Measurements from ENCODE around the gene RPS23.
"Not testable (repeated sequence)": the region's sequence is repeated elsewhere in the genome, so short reads cannot be mapped to it uniquely, and the experiment has no call there.

Gene RPS23

GRCh38 chr5:82283893-82284292, 5.7 kb upstream of the RPS23 start:
- in situ Hi-C loops (cut with MboI; ENCODE audit: low sequenced_read_pairs, unreplicated experiment), result no loop called here
- no peak for DNase-seq (ENCODE audit: low spot score)
- TF ChIP-seq, protein P1, sequence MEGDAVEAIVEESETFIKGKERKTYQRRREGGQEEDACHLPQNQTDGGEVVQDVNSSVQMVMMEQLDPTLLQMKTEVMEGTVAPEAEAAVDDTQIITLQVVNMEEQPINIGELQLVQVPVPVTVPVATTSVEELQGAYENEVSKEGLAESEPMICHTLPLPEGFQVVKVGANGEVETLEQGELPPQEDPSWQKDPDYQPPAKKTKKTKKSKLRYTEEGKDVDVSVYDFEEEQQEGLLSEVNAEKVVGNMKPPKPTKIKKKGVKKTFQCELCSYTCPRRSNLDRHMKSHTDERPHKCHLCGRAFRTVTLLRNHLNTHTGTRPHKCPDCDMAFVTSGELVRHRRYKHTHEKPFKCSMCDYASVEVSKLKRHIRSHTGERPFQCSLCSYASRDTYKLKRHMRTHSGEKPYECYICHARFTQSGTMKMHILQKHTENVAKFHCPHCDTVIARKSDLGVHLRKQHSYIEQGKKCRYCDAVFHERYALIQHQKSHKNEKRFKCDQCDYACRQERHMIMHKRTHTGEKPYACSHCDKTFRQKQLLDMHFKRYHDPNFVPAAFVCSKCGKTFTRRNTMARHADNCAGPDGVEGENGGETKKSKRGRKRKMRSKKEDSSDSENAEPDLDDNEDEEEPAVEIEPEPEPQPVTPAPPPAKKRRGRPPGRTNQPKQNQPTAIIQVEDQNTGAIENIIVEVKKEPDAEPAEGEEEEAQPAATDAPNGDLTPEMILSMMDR (IDR thresholded peaks at IDR 0.05; ENCODE audit: borderline replicate concordance, control extremely low read depth, extremely low read depth, insufficient read depth, missing control alignments), result no peak

DNA sequence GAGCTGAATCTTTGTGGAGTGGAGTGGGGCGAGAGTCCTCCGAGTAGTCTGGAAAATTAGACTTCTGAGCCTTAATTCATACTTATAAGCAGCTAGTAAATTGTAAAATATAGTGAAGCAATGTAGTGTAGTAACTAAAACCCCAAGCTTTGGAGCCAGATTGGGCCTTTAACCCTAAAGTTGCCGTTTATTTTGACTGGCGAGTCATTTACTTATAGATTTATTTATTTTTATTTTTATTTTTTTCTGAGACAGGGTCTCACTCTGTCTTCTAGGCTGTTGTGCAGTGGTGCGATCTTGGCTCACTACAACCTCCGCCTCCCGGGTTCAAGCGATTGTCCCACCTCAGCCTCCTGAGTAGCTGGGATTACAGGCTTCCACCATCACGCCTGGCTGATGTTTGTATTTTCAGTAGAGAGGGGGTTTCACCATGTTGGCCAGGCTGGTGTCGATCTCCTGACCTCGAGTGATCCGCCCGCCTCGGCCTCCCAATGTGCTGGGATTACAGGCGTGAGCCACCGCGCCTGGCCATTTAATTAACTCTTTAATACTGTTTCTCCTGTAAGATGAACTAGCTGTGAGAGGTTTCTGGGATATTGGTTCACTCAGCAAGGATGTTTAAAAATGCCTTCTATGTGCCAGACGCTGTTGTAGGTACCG, 687 bp upstream of the RPS23 start:
- in situ Hi-C loops (cut with MboI; ENCODE audit: low sequenced_read_pairs, unreplicated experiment), result no loop called here
- TF ChIP-seq, protein P1 (IDR thresholded peaks at IDR 0.05; ENCODE audit: borderline replicate concordance, control extremely low read depth, extremely low read depth, insufficient read depth, missing control alignments), result no peak
- no peak for DNase-seq (ENCODE audit: low spot score)

DNA sequence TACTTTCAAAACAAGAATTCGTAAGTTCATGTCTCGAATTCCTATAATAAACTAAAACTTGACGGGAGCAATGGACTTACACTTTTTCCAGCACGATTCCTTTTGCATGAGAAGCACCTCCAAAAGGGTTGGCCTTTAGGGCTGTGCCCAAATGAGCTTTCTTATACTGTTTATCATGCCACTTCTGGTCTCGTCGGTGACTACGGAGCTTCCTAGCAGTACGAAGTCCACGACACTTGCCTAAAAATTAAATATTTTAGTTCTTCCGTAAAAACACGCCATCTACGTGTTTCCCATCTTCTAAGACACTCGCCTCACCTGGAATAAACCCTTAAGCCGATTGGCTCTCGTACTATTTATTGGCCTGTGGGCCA, 554 bp downstream of the RPS23 start:
- no peak for DNase-seq (ENCODE audit: low spot score)
- in situ Hi-C loops (cut with MboI; ENCODE audit: low sequenced_read_pairs, unreplicated experiment), result no loop called here
- TF ChIP-seq, protein P1 (IDR thresholded peaks at IDR 0.05; ENCODE audit: borderline replicate concordance, control extremely low read depth, extremely low read depth, insufficient read depth, missing control alignments), result no peak

- in situ Hi-C loops (cut with MboI; ENCODE audit: low sequenced_read_pairs, unreplicated experiment), result no loop called here
- no peak for DNase-seq (ENCODE audit: low spot score)
- TF ChIP-seq, protein P1 (IDR thresholded peaks at IDR 0.05; ENCODE audit: borderline replicate concordance, control extremely low read depth, extremely low read depth, insufficient read depth, missing control alignments), result no peak
Observed at GRCh38 chr5:82276800-82277612, 1.1 kb downstream of the RPS23 start.

- TF ChIP-seq, protein P1 (IDR thresholded peaks at IDR 0.05; ENCODE audit: borderline replicate concordance, control extremely low read depth, extremely low read depth, insufficient read depth, missing control alignments), result no peak
- no peak for DNase-seq (ENCODE audit: low spot score)
- in situ Hi-C loops (cut with MboI; ENCODE audit: low sequenced_read_pairs, unreplicated experiment), result no loop called here
Observed at GRCh38 chr5:82275216-82275664, 2.9 kb downstream of the RPS23 start.

- DNase-seq (ENCODE audit: low spot score), result no peak
- TF ChIP-seq, protein P1 (IDR thresholded peaks at IDR 0.05; ENCODE audit: borderline replicate concordance, control extremely low read depth, extremely low read depth, insufficient read depth, missing control alignments), result no peak
- in situ Hi-C loops (cut with MboI; ENCODE audit: low sequenced_read_pairs, unreplicated experiment), result no loop called here
Observed at GRCh38 chr5:82274343-82275211, 3.6 kb downstream of the RPS23 start.

DNA sequence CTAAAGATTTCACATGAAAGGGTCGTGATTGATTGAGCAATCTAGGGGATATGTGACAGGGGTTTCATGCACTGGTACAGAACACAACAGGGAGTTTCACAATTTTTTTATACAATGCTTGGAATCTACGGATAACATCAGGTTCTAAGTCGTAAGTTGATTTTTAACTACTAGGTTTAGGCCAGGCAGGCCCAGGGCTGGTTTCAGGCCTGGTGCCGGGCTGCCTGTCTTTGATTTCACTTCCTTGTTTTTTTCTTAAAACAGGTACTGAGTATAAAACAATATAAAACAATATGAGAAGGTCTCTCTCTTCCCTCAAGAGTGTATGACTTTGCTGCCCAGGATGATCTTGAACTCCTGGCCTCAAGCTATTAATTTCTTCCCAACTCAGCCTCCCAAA, 4.7 kb downstream of the RPS23 start:
- in situ Hi-C loops (cut with MboI; ENCODE audit: low sequenced_read_pairs, unreplicated experiment); DNase-seq (ENCODE audit: low spot score): not testable (repeated sequence)

GRCh38 chr5:82272571-82273356, 5.4 kb downstream of the RPS23 start:
- in situ Hi-C loops (cut with MboI; ENCODE audit: low sequenced_read_pairs, unreplicated experiment); DNase-seq (ENCODE audit: low spot score): not testable (repeated sequence)

DNA sequence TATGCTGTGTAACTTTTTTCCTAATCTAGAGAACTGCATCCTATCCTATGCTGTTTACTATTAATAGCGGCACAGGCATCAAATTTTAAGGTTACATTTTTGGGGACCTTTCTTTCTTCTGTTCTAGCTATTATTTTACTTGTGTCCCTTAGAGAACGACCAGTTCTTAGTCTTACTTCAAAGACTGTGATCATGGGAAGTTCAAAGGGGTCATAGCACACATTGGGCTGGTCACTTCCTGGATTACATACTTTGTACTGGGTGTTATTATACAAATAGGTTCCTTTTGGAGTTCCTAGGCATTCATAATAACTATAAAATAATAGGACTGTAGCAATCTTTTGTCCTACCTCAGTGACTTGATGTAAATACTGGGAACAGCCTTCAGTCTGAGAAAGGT, 8.8 kb downstream of the RPS23 start:
- DNase-seq (ENCODE audit: low spot score); in situ Hi-C loops (cut with MboI; ENCODE audit: low sequenced_read_pairs, unreplicated experiment): not testable (repeated sequence)
